22Rv1 (cell line): Measurements from ENCODE around the gene PLEKHA4.

ENCODE experiments used
- H3K27ac ChIP-seq: fragments of 450-650 bp; 2 replicates; pipeline ENCODE4 v1.5.1; 2017
- ZFX ChIP-seq: fragments of 450-650 bp; IDR thresholded peaks from 2 replicates; pipeline ENCODE4 v1.6.1; 2017; ENCODE audit warnings: antibody characterized with exemption, borderline replicate concordance
- TF ChIP-seq, protein P1 (sequence below): fragments of 450-650 bp; IDR thresholded peaks from 2 replicates; pipeline ENCODE4 v1.5.1; 2017; ENCODE audit warnings: mild to moderate bottlenecking

PLEKHA4 gene

DNA sequence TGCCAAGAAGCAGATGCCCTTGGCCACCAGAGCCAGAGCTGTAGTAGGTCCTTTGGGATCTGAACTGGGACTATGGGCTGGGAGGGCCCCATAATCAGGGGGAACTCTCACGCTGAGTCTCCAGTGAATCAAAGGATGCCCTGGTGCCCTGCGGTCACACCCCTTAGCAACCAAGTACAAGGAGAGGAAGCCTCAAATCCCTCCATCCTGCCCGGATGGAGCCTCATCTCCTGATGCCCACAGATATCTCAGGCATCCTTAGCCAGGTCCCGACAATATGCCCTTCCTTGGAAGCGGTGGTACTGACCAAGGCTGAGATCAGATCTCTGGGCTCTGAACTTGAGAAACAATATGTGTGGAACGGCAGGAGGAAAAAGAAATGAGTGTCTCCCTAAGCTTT lies 1.7 kb downstream of the PLEKHA4 start:
- TF ChIP-seq ZFX, result no peak
- TF ChIP-seq, protein P1, sequence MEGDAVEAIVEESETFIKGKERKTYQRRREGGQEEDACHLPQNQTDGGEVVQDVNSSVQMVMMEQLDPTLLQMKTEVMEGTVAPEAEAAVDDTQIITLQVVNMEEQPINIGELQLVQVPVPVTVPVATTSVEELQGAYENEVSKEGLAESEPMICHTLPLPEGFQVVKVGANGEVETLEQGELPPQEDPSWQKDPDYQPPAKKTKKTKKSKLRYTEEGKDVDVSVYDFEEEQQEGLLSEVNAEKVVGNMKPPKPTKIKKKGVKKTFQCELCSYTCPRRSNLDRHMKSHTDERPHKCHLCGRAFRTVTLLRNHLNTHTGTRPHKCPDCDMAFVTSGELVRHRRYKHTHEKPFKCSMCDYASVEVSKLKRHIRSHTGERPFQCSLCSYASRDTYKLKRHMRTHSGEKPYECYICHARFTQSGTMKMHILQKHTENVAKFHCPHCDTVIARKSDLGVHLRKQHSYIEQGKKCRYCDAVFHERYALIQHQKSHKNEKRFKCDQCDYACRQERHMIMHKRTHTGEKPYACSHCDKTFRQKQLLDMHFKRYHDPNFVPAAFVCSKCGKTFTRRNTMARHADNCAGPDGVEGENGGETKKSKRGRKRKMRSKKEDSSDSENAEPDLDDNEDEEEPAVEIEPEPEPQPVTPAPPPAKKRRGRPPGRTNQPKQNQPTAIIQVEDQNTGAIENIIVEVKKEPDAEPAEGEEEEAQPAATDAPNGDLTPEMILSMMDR, result no peak
- H3K27ac ChIP-seq, result no peak overlapping the region

DNA sequence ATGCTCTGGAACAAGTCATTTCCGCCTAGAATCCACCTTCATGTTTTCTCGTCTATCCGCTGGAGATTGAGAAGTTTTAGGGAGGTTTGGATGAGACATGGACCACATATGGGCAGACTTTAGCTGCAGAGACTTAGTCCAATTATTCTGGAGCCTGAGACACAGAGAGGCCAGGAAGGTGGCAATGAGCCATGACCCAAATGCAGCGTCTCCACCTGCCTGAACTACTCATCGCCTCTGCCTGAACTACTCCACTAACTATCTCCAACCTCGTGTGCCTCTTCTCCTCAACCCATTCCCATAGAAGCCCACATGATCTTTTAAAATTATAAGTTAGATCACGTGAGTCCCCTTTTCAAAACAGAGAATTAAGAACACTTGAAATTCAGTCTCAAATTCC lies 5.6 kb downstream of the PLEKHA4 start:
- no peak overlapping the region for H3K27ac ChIP-seq
- TF ChIP-seq, protein P1, result no peak
- TF ChIP-seq ZFX, result no peak

DNA sequence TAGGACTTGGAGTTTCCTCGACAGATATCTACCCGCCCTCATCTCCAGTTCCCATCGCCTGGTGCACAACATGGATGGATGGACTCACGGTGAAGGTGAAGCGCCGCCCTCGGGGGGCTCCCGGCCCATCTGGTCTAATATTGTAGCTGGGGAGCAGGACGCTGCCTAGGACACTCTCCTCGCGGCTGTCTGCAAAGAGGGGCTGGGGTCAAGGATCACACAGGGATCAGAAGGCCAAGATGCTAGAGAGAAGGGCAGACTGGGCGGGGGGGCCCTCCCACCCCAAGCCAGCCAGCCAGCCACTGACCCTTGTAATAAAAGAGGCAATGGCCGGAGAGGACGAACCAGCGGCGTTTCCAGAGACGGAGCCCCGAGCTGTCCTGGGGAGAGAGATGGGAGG lies 7.1 kb downstream of the PLEKHA4 start:
- no peak for TF ChIP-seq ZFX
- TF ChIP-seq, protein P1, result no peak
- H3K27ac ChIP-seq, result no peak overlapping the region

DNA sequence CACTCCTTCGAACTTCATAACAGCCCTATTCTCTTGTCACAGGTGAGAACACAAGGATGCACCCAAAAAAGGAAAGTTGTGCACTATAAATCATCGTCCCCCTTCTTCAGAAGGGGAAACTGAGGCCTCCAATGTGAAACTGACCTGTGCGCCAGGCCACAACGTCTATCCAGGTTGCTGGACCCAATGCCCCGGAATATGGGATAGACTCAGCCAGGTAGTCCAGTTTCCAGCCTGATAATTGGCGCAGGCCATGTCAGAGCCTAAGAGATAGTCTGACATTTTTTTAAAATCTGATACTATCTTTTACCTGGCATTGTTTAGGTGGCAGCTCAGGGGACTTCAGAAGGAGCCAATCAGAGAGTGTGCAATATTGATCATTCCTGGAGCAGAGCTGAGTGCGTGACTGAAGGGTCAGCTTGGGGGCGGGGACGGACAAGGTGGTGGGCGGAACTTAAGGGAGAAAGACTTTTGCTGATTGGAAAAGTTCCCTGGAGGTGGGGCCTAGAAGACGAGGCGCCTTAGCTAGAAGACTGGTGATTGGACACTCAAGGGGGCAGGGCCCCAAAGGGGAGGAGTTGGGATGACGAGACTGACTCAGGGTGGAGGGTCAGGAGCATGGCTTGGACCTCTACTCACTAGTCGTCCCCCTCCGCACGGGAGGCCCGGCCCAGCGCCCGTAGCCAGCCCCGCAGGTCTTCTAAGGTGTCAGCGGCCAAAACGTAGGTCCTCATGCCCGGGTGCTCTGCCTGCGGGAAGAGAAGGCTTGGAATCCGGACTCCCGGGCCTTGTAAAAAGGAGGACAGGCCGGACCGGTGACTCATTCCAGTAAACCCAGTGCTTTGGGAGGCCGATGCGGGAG lies 8.5 kb downstream of the PLEKHA4 start:
- no peak for TF ChIP-seq ZFX
- TF ChIP-seq, protein P1, result no peak
- H3K27ac ChIP-seq, result peak overlapping the region; percentile 92

DNA sequence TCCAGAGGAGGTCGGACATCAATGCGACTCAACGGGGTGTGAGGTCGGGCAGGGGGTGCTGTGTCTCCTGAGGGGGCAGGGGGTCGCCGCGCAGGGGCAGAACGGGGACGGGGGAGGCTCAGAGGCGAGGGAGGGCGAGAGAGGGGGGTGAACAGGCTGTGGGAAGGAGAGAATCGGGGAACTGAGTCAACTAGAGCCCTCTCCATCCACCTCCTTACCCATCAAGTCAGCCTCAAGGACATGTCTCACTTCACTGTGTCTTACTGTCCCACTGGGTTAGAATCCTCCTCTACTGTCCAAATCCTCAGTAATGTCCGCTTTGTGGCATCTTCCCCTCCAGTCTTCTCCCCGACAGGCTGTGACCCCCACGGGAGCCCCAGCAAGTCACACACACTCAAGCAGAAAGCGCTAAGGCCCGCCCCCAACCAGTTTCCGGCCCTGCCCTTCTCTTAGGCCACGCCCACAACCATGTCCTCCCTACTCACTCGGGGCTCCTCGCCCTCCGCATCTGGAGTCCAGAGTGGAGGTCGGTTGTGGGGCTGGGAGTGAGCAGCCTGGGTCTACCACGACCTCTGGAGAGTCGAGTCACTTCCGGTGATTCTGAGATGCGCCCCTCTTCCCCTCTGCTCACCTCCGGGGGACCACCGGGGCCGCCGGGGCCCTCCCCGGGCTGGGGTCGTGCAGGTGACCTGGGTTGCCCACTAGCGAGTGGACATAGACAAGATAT lies 9.3 kb downstream of the PLEKHA4 start:
- TF ChIP-seq, protein P1, result no peak
- no peak for TF ChIP-seq ZFX
- H3K27ac ChIP-seq, result peak overlapping the region; percentile 92

DNA sequence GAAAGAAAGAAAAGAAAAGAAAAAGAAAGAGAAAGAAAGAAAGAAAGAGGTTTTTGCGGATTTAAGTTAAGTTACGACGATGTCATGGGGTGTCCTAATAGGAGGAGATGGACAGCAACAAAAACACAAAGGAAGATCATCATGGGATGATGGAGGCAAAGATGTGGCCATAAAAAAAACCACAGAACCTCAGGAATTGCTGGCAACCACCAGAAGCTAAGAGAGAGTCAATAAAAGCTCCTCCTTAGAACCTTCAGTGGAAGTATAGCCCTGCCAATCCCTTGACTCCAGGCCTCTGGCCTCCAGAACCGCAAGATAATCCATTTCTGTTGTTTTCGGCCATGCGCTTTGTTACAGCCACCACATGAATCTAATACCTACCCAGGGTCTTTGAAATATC lies 11.5 kb downstream of the PLEKHA4 start:
- H3K27ac ChIP-seq, result no peak overlapping the region
- TF ChIP-seq, protein P1, result no peak

DNA sequence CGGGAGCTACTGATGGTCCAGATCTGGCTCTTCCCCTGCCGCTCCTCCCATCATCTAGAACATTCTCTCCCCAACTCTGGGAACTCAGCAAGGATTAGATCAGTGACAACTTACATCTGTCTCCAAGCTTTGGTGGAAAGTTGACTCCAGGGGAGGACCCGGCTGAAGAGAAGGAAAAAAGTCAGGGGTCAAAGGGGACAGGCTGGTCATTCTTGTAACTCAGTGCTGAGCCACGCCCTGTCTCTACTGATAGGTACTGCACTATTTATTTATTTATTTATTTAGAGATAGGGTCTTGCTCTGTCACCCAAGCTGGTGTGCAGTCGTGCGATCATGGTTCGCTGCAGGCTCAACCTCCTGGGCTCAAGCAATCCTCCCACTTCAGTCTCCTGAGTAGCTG lies 14.3 kb downstream of the PLEKHA4 start:
- TF ChIP-seq, protein P1, result no peak
- no peak for TF ChIP-seq ZFX
- no peak overlapping the region for H3K27ac ChIP-seq
